HG03378 (cell line): ENCODE measurements around the gene SCLY.

Source experiments
- ATAC-seq: cut with Tn5 transposase; IDR thresholded peaks from one replicate; pipeline ENCODE4 v1.9.1; 2021; ENCODE audit warnings: mild to moderate bottlenecking, moderate library complexity; ENCODE audit not compliant: unreplicated experiment

Gene SCLY

GRCh38 chr2:238123991-238124470, 63.2 kb downstream of the SCLY start:
- ATAC-seq, result no peak

- ATAC-seq, result no peak
Measured at GRCh38 chr2:238124488-238125126, 63.8 kb downstream of the SCLY start.

GRCh38 chr2:238125127-238125885, 64.5 kb downstream of the SCLY start:
- ATAC-seq, result no peak

GRCh38 chr2:238126338-238126737, 65.5 kb downstream of the SCLY start:
- no peak for ATAC-seq

GRCh38 chr2:238126775-238127164, 66.0 kb downstream of the SCLY start:
- ATAC-seq, result no peak

GRCh38 chr2:238127165-238128060, 66.6 kb downstream of the SCLY start:
- ATAC-seq, result no peak

- no peak for ATAC-seq
Measured at GRCh38 chr2:238128061-238128440, 67.2 kb downstream of the SCLY start.

GRCh38 chr2:238128534-238129001, 67.8 kb downstream of the SCLY start:
- ATAC-seq, result no peak

GRCh38 chr2:238129166-238130010, 68.6 kb downstream of the SCLY start:
- ATAC-seq, result no peak

- ATAC-seq, result no peak
Measured at GRCh38 chr2:238130111-238130695, 69.4 kb downstream of the SCLY start.

- no peak for ATAC-seq
Measured at GRCh38 chr2:238130696-238131628, 70.2 kb downstream of the SCLY start.

GRCh38 chr2:238131761-238132462, 71.1 kb downstream of the SCLY start:
- no peak for ATAC-seq

GRCh38 chr2:238132463-238133450, 72.0 kb downstream of the SCLY start:
- ATAC-seq, result no peak

- no peak for ATAC-seq
Measured at GRCh38 chr2:238133499-238134392, 72.9 kb downstream of the SCLY start.

GRCh38 chr2:238134393-238134785, 73.6 kb downstream of the SCLY start:
- ATAC-seq, result no peak

GRCh38 chr2:238135601-238136150, 74.9 kb downstream of the SCLY start:
- no peak for ATAC-seq
